Sigmoid colon (tissue), 7 donors: Measurements from ENCODE around the gene BRIX1. TPM values are rescaled to one million over a fixed set of nuclear protein-coding genes. Genes with fewer than 3 reads are reported as not detected.

Source experiments
- DNase-seq: peaks from one replicate; pipeline ENCODE4 v3.0.0-alpha.2; 2019
- H3K27ac ChIP-seq, 4 donors: fragments of 200-600 bp; sonication (generic); one replicate each; pipeline ENCODE4 v1.5.1; 2016 to 2019; ENCODE audit warnings: mild to moderate bottlenecking in 1 of 4
- H3K27me3 ChIP-seq, 3 donors: fragments of 200-600 bp; sonication (generic); one replicate each; pipeline ENCODE4 v1.5.1; 2019; ENCODE audit warnings: mild to moderate bottlenecking in 1 of 3
- H3K36me3 ChIP-seq, 4 donors: fragments of 200-600 bp; sonication (generic); one replicate each; pipeline ENCODE4 v1.5.1; 2016 to 2019
- H3K4me1 ChIP-seq, 4 donors: fragments of 200-600 bp; sonication (generic); one replicate each; pipeline ENCODE4 v1.5.1; 2017 to 2019
- H3K4me3 ChIP-seq, 4 donors: fragments of 200-600 bp; sonication (generic); one replicate each; pipeline ENCODE4 v1.5.1; 2017 to 2019; ENCODE audit warnings: mild to moderate bottlenecking in 2 of 4, moderate library complexity in 1 of 4
- H3K9me3 ChIP-seq, 4 donors: fragments of 200-600 bp in 3 of 4; sonication (generic) in 3 of 4; one replicate each; pipeline versions ENCODE4 v1.5.1 to v1.6.1; 2013 to 2019
- EP300 ChIP-seq, 4 donors: sonication (generic); formaldehyde crosslinking; IDR thresholded peaks; one replicate each; pipeline ENCODE4 v1.6.1; 2017; ENCODE audit warnings: antibody characterized with exemption in 4 of 4
- POLR2A ChIP-seq, 2 donors: fragments of 450-650 bp; IDR thresholded peaks; one replicate each; pipeline ENCODE4 v1.6.1; 2016; ENCODE audit warnings: antibody characterized with exemption in 2 of 2, mild to moderate bottlenecking in 2 of 2, moderate library complexity in 2 of 2
- POLR2AphosphoS5 ChIP-seq, 4 donors: sonication (generic); formaldehyde crosslinking; IDR thresholded peaks; one replicate each; pipeline ENCODE4 v1.6.1; 2017; ENCODE audit warnings: antibody characterized with exemption in 4 of 4
- WGBS, 2 donors: extraction: QIAGEN DNeasy Blood & Tissue Kit; methylation state at CpG; one replicate each; pipeline ENCODE4 v1.1.7; 2013; 5-methylcytosine and 5-hydroxymethylcytosine counted together
- intact Hi-C: fragments of 100-400 bp; cut with DNase I; formaldehyde crosslinking; loops from one replicate; pipeline ENCODE4 v1.15.1; 2023
- polyA plus RNA-seq, 3 donors: library from polyadenylated mRNA; stranded (reverse); fragments of 200-250 nt; gene quantifications; one replicate each; pipeline ENCODE4 v1.2.3, GENCODE V29; 2013
- total RNA-seq, 4 donors: library from RNA; depleted of rRNA; stranded (reverse); fragments of >200 nt; gene quantifications; one replicate each; pipeline ENCODE4 v1.1.0, GENCODE V29; 2016
- TF ChIP-seq, protein P1 (sequence below), 4 experiments: fragments of 450-650 bp in 3 of 4; fragments of 200-600 bp in 1 of 4; IDR thresholded peaks; one replicate each; pipeline ENCODE4 v1.5.1; 2016 to 2019; ENCODE audit warnings: antibody characterized with exemption in 4 of 4, mild to moderate bottlenecking in 3 of 4, moderate library complexity in 2 of 4
- donor health status: healthy with polysubstance abuse.
- donor health status: Bipolar disorder and iron deficiency.
- donor health status: healthy.

BRIX1 gene
- total and polyA plus RNA-seq, 7 donors, result 8.6 to 26.0 (median 20.2) TPM

DNA sequence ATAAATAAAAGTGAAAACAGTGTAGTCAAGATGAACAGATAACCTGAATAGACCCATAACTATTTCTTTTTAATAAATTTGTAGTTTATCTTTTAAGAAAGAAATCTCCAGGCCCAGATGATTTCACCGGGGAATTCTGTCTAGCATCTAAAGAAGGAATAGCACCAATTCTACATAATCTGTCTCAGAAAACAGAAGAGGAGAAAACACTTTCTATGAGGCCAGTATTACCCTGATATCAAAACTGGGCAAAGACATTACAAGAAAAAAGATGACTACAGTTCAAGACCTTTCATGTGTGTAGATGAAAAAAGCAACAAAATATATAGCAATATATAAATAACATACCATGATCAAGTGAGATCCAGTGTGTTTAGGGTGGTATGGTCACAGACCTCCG lies 45.1 kb upstream of the BRIX1 start:
- TF ChIP-seq POLR2AphosphoS5 (IDR thresholded peaks at IDR 0.05), result no peak
- no peaks in the 10 kb centered on the region for H3K9me3 ChIP-seq
- 96 to 98% methylated on average over 2 of the region's 2 CpGs for WGBS, 2 donors
- no peaks in the 10 kb centered on the region for H3K27me3 ChIP-seq
- no peaks in the 10 kb centered on the region for H3K4me1 ChIP-seq
- no peak for DNase-seq
- H3K4me3 ChIP-seq, result no peak overlapping the region
- no peaks in the 10 kb centered on the region for H3K36me3 ChIP-seq
- H3K27ac ChIP-seq, result no peak overlapping the region
- intact Hi-C loops, result no loop called here

DNA sequence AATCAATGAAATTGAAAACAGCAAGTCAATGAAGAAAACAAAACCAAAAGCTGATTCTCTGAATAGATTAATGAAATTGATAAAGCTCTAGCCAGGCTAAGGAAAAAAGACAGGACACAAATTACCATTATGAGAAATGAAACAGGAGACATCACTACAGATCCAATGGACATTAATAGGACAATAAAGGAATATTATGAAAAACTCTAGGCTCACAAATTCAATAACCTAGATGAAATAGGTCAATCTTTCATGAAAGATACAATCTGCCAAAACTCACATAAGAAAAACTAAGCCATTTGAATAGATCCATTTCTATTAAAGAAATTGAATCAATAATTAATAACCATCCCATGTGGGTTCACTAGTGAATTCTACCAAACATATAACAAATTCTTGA lies 39.2 kb upstream of the BRIX1 start:
- Histone ChIP-seq H3K9me3 (peaks cover 0 to 9% (median 0%) of the 10 kb centered on the region in 4 donors), H3K36me3 (no peaks in the 10 kb centered on the region), H3K4me3 (no peak overlapping the region), H3K4me1 (no peaks in the 10 kb centered on the region), H3K27ac (no peak overlapping the region), H3K27me3 (no peaks in the 10 kb centered on the region)
- TF ChIP-seq, protein P1, sequence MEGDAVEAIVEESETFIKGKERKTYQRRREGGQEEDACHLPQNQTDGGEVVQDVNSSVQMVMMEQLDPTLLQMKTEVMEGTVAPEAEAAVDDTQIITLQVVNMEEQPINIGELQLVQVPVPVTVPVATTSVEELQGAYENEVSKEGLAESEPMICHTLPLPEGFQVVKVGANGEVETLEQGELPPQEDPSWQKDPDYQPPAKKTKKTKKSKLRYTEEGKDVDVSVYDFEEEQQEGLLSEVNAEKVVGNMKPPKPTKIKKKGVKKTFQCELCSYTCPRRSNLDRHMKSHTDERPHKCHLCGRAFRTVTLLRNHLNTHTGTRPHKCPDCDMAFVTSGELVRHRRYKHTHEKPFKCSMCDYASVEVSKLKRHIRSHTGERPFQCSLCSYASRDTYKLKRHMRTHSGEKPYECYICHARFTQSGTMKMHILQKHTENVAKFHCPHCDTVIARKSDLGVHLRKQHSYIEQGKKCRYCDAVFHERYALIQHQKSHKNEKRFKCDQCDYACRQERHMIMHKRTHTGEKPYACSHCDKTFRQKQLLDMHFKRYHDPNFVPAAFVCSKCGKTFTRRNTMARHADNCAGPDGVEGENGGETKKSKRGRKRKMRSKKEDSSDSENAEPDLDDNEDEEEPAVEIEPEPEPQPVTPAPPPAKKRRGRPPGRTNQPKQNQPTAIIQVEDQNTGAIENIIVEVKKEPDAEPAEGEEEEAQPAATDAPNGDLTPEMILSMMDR (IDR thresholded peaks at IDR 0.05), result no peak
- no peak for TF ChIP-seq EP300 (IDR thresholded peaks at IDR 0.05)
- no peak for TF ChIP-seq POLR2AphosphoS5 (IDR thresholded peaks at IDR 0.05)
- no peak for TF ChIP-seq POLR2A (IDR thresholded peaks at IDR 0.05)
- DNase-seq, result no peak
- intact Hi-C loops, result no loop called here

DNA sequence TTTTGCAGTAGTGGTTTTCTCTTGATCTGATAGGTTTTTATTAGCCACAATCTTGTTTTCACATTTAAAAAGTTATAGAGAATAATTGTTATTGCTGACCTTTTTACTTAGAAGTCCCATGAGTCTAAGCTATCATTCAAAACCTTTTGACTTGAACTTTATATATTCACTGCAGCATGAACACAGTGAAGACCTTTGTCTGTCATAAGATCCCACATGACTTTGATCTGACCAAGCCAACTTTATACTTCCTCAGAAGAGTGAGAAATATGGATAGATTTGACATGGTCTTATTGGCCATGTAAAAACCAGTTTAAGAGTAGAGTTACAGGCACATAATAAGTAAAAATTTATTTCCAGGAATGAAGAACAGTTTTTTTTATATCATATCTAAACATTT lies 34.3 kb upstream of the BRIX1 start:
- H3K36me3 ChIP-seq, result no peaks in the 10 kb centered on the region
- peaks cover 0 to 7% (median 0%) of the 10 kb centered on the region in 4 donors for H3K9me3 ChIP-seq
- intact Hi-C loops, result no loop called here
- H3K4me3 ChIP-seq, result no peak overlapping the region
- no peaks in the 10 kb centered on the region for H3K27me3 ChIP-seq
- no peak for DNase-seq
- TF ChIP-seq, protein P1 (IDR thresholded peaks at IDR 0.05), result no peak
- TF ChIP-seq POLR2A (IDR thresholded peaks at IDR 0.05), result no peak
- no peak for TF ChIP-seq EP300 (IDR thresholded peaks at IDR 0.05)
- no peak for TF ChIP-seq POLR2AphosphoS5 (IDR thresholded peaks at IDR 0.05)
- H3K4me1 ChIP-seq, result no peaks in the 10 kb centered on the region
- no peak overlapping the region for H3K27ac ChIP-seq

DNA sequence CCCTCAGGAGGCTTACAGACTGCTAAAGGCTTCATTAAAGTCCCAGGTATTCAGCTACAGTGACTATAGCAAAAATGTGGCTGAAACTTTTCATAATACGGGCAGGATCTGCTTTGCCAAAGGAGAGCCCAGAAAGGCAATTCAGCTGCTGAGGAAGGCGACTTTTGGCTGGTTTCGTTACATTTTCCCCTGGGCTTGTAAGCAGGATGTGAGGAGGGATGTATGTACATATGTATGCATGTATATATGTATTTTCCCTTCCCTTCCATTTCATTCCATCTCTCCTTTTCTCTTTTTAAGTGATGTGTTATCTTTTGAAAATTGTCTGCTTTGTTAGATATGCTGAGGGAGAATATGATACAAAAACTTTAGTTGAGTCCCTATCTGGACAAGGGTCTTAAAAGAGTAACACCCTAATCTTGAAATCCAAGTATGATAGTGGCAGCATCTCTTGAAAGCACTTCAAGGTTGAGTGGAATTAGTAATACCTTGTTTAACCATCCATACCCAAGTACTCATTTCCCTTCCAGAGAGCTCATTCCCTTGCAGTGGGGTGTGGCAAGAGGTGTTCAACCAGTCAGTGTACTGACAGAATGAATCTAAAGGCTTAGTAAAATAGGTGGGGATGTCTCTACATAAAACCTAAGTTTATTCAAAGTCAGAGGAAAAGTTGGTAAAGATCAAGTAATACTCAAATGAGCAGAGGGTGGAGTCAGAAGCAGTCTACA lies 29.0 kb upstream of the BRIX1 start:
- Histone ChIP-seq H3K27me3 (no peaks in the 10 kb centered on the region), H3K4me1 (no peaks in the 10 kb centered on the region), H3K27ac (no peak overlapping the region), H3K4me3 (no peak overlapping the region), H3K36me3 (no peaks in the 10 kb centered on the region), H3K9me3 (no peaks in the 10 kb centered on the region)
- no peak for DNase-seq
- intact Hi-C loops, result no loop called here
- TF ChIP-seq, protein P1 (IDR thresholded peaks at IDR 0.05), result no peak
- no peak for TF ChIP-seq POLR2AphosphoS5 (IDR thresholded peaks at IDR 0.05)
- TF ChIP-seq POLR2A (IDR thresholded peaks at IDR 0.05), result no peak
- no peak for TF ChIP-seq EP300 (IDR thresholded peaks at IDR 0.05)
- 92 to 94% methylated on average over 3 of the region's 3 CpGs for WGBS, 2 donors

DNA sequence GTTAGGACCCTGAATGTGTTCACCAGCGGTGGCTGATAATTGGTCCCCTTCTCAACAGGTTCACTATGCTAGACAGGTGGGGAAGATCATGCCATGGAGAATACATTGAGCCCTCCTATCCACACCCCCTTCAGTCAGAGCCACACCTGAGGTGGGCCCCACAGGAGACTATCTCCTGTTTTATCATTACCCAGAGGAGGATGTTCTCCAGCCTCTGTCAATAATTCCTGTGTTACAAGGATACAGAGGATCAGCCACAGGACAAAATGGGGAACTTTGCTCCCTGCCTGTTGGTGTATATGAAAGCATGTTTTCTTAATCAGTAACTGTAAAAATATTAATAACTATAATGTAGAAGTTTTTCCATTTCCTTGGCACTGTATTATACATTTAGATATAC lies 26.1 kb upstream of the BRIX1 start:
- no peak overlapping the region for H3K27ac ChIP-seq
- H3K9me3 ChIP-seq, result no peaks in the 10 kb centered on the region
- no peaks in the 10 kb centered on the region for H3K27me3 ChIP-seq
- intact Hi-C loops, result no loop called here
- no peaks in the 10 kb centered on the region for H3K36me3 ChIP-seq
- 94 to 98% methylated on average over 1 of the region's 1 CpG for WGBS, 2 donors
- TF ChIP-seq, protein P1 (IDR thresholded peaks at IDR 0.05), result no peak
- no peak for TF ChIP-seq POLR2AphosphoS5 (IDR thresholded peaks at IDR 0.05)
- no peak overlapping the region for H3K4me3 ChIP-seq
- no peak for DNase-seq
- H3K4me1 ChIP-seq, result no peaks in the 10 kb centered on the region
